ENCODE measurements around the gene PDIA4. TPM values are rescaled to one million over a fixed set of nuclear protein-coding genes. Genes with fewer than 3 reads are reported as not detected.
"Not testable (repeated sequence)": the region's sequence is repeated elsewhere in the genome, so short reads cannot be mapped to it uniquely, and the experiment has no call there.

PDIA4 gene
- total and polyA plus RNA-seq, 4 experiments from 2014 or later, result 82.8 to 125 (median 94.5) TPM

- intact Hi-C loops (cut with micrococcal nuclease), result no loop called here
- H3K9me3 ChIP-seq (ENCODE audit: control insufficient read depth in 1 of 2, low read length in 2 of 2), result no peaks in the 10 kb centered on the region
- Mint-ChIP-seq H3K9me3 (peaks cover 0 to 1% (median 0%) of the 10 kb centered on the region in 8 donors), H3K27me3 (no peaks in the 10 kb centered on the region), H3K36me3 (peaks cover 10 to 30% of the 10 kb centered on the region in 2 donors), H3K4me3 (peak overlapping the region in 2 of 8 donors; percentile 41 to 66), H3K4me1 (peaks cover 4 to 16% (median 6%) of the 10 kb centered on the region in 4 donors), H3K27ac (no peak overlapping the region)
- peaks cover 4% of the 10 kb centered on the region for H3K4me1 ChIP-seq (ENCODE audit: insufficient read depth, low read length)
- DNase-seq, result no peak
- no peak overlapping the region for H3K27ac ChIP-seq (ENCODE audit: low read depth, low read length)
- ChIA-PET CTCF (ENCODE audit: partially characterized antibody) (interaction anchor here (1.0 to 5.6 kb wide), 4 partner anchors 12 to 66 kb away, joined by 3 to 24 read pairs (median 4); no protein-coding TSS in a partner anchor), POLR2A (ENCODE audit: partially characterized antibody) (interaction anchor here (1.1 to 2.6 kb wide), 3 partner anchors 19 to 55 kb away, joined by 3 to 11 read pairs (median 5); partner anchors contain the start of genes PDIA4, ZNF425 and ZNF786)
- peaks cover 18% of the 10 kb centered on the region for H3K36me3 ChIP-seq (ENCODE audit: insufficient read depth, low read length)
- no peaks in the 10 kb centered on the region for H3K27me3 ChIP-seq (ENCODE audit: insufficient read depth, low read length)
- no peak overlapping the region for H3K4me3 ChIP-seq (ENCODE audit: low read length in 2 of 2)
Measured at GRCh38 chr7:149071182-149071635, 42.9 kb upstream of the PDIA4 start.

- intact Hi-C loops (cut with micrococcal nuclease), result no loop called here
- H3K4me3 Mint-ChIP-seq, result no peak overlapping the region
- CTCF ChIA-PET (ENCODE audit: partially characterized antibody), result interaction anchor here (0.7 to 5.6 kb wide), 3 partner anchors 9 to 65 kb away, joined by 3 to 24 read pairs (median 3); no protein-coding TSS in a partner anchor
Measured at GRCh38 chr7:149070372-149071125, 42.2 kb upstream of the PDIA4 start.

GRCh38 chr7:149067869-149068268 lies 39.6 kb upstream of the PDIA4 start:
- Histone ChIP-seq H3K27ac (ENCODE audit: low read depth, low read length) (no peak overlapping the region), H3K4me3 (ENCODE audit: low read length in 2 of 2) (no peak overlapping the region), H3K4me1 (ENCODE audit: insufficient read depth, low read length) (peaks cover 4% of the 10 kb centered on the region), H3K9me3 (ENCODE audit: control insufficient read depth in 1 of 2, low read length in 2 of 2) (no peaks in the 10 kb centered on the region), H3K36me3 (ENCODE audit: insufficient read depth, low read length) (peaks cover 18% of the 10 kb centered on the region), H3K27me3 (ENCODE audit: insufficient read depth, low read length) (no peaks in the 10 kb centered on the region)
- intact Hi-C loops (cut with micrococcal nuclease), result loop anchor here (10.0 kb wide), 1 partner anchor 427 kb away; the partner anchor contains the start of gene ZNF746
- H3K4me3 Mint-ChIP-seq, result peak overlapping the region in 2 of 8 donors; percentile 7 to 59
- H3K9me3 Mint-ChIP-seq, result peaks cover 0 to 1% (median 0%) of the 10 kb centered on the region in 8 donors
- H3K36me3 Mint-ChIP-seq, result peaks cover 10 to 22% of the 10 kb centered on the region in 2 donors
- CTCF ChIA-PET (ENCODE audit: partially characterized antibody), result interaction anchor here (0.7 to 5.6 kb wide), 3 partner anchors 9 to 62 kb away, joined by 3 to 28 read pairs (median 24); no protein-coding TSS in a partner anchor
- peak overlapping the region in 3 of 7 donors; percentile 25 to 71 (median 37) for H3K27ac Mint-ChIP-seq
- POLR2A ChIA-PET (ENCODE audit: partially characterized antibody), result interaction anchor here (0.5 kb wide), 1 partner anchor 8 kb away, joined by 5 read pairs; no protein-coding TSS in a partner anchor
- peak in 1 of 5 donors; percentile 6 for DNase-seq
- peaks cover 4 to 22% (median 9%) of the 10 kb centered on the region in 4 donors for H3K4me1 Mint-ChIP-seq
- H3K27me3 Mint-ChIP-seq, result no peaks in the 10 kb centered on the region

More at GRCh38 chr7:149070372-149071125, 42.2 kb upstream of the PDIA4 start:
- Histone ChIP-seq H3K27ac (ENCODE audit: low read depth, low read length) (no peak overlapping the region), H3K4me1 (ENCODE audit: insufficient read depth, low read length) (peaks cover 4% of the 10 kb centered on the region), H3K27me3 (ENCODE audit: insufficient read depth, low read length) (no peaks in the 10 kb centered on the region), H3K4me3 (ENCODE audit: low read length in 2 of 2) (no peak overlapping the region), H3K9me3 (ENCODE audit: control insufficient read depth in 1 of 2, low read length in 2 of 2) (no peaks in the 10 kb centered on the region), H3K36me3 (ENCODE audit: insufficient read depth, low read length) (peaks cover 18% of the 10 kb centered on the region)
- Mint-ChIP-seq H3K36me3 (peaks cover 10 to 33% of the 10 kb centered on the region in 2 donors), H3K27me3 (no peaks in the 10 kb centered on the region), H3K9me3 (peaks cover 0 to 1% (median 0%) of the 10 kb centered on the region in 8 donors), H3K27ac (peak overlapping the region in 2 of 7 donors; percentile 10 to 29), H3K4me1 (peaks cover 5 to 16% (median 6%) of the 10 kb centered on the region in 4 donors)
- POLR2A ChIA-PET (ENCODE audit: partially characterized antibody), result interaction anchor here (2.1 to 2.6 kb wide), 2 partner anchors 20 to 56 kb away, joined by 5 to 11 read pairs; partner anchors contain the start of genes ZNF425 and ZNF786
- DNase-seq, result no peak

- peak overlapping the region in 1 of 7 donors; percentile 89 for H3K27ac Mint-ChIP-seq
- H3K36me3 Mint-ChIP-seq, result peaks cover 4 to 7% of the 10 kb centered on the region in 2 donors
- ChIA-PET CTCF (ENCODE audit: partially characterized antibody) (interaction anchor here (6.2 kb wide), 1 partner anchor 58 kb away, joined by 145 read pairs; no protein-coding TSS in a partner anchor), POLR2A (ENCODE audit: partially characterized antibody) (no interaction called here)
- peaks cover 4 to 11% (median 9%) of the 10 kb centered on the region in 4 donors for H3K4me1 Mint-ChIP-seq
- no peaks in the 10 kb centered on the region for H3K9me3 Mint-ChIP-seq
- Histone ChIP-seq H3K27me3 (ENCODE audit: insufficient read depth, low read length) (no peaks in the 10 kb centered on the region), H3K36me3 (ENCODE audit: insufficient read depth, low read length) (no peaks in the 10 kb centered on the region), H3K4me3 (ENCODE audit: low read length in 2 of 2) (no peak overlapping the region), H3K27ac (ENCODE audit: low read depth, low read length) (no peak overlapping the region), H3K9me3 (ENCODE audit: control insufficient read depth in 1 of 2, low read length in 2 of 2) (no peaks in the 10 kb centered on the region), H3K4me1 (ENCODE audit: insufficient read depth, low read length) (no peaks in the 10 kb centered on the region)
- H3K4me3 Mint-ChIP-seq, result peak overlapping the region in 3 of 8 donors; percentile 17 to 50 (median 44)
- intact Hi-C loops (cut with micrococcal nuclease), result loop anchor here (10.0 kb wide), 1 partner anchor 431 kb away; the partner anchor contains the start of gene ZNF746
- no peaks in the 10 kb centered on the region for H3K27me3 Mint-ChIP-seq
- no peak for DNase-seq
Measured at GRCh38 chr7:149063476-149063875, 35.2 kb upstream of the PDIA4 start.

- H3K4me3 ChIP-seq (ENCODE audit: low read length in 2 of 2); H3K27ac ChIP-seq (ENCODE audit: low read depth, low read length); H3K36me3 ChIP-seq (ENCODE audit: insufficient read depth, low read length); H3K4me3 Mint-ChIP-seq; H3K27ac Mint-ChIP-seq; POLR2A ChIA-PET (ENCODE audit: partially characterized antibody); H3K27me3 ChIP-seq (ENCODE audit: insufficient read depth, low read length); H3K4me1 ChIP-seq (ENCODE audit: insufficient read depth, low read length); H3K9me3 Mint-ChIP-seq; H3K27me3 Mint-ChIP-seq; H3K9me3 ChIP-seq (ENCODE audit: control insufficient read depth in 1 of 2, low read length in 2 of 2); H3K36me3 Mint-ChIP-seq; DNase-seq: not testable (repeated sequence)
- intact Hi-C loops (cut with micrococcal nuclease), result loop anchor here (10.0 kb wide), 1 partner anchor 432 kb away; the partner anchor contains the start of gene ZNF746
- H3K4me1 Mint-ChIP-seq, result peaks cover 0 to 11% (median 5%) of the 10 kb centered on the region in 4 donors
- CTCF ChIA-PET (ENCODE audit: partially characterized antibody), result interaction anchor here (0.7 to 6.2 kb wide), 4 partner anchors 10 to 57 kb away, joined by 3 to 145 read pairs (median 3); no protein-coding TSS in a partner anchor
Measured at GRCh38 chr7:149062217-149062899, 34.1 kb upstream of the PDIA4 start.

- H3K27me3 ChIP-seq (ENCODE audit: insufficient read depth, low read length), result no peaks in the 10 kb centered on the region
- no peaks in the 10 kb centered on the region for H3K36me3 Mint-ChIP-seq
- H3K27ac Mint-ChIP-seq, result peak overlapping the region in 1 of 7 donors; percentile 68
- no peaks in the 10 kb centered on the region for H3K9me3 Mint-ChIP-seq
- peaks cover 0 to 9% (median 2%) of the 10 kb centered on the region in 4 donors for H3K4me1 Mint-ChIP-seq
- ChIA-PET CTCF (ENCODE audit: partially characterized antibody) (no interaction called here), POLR2A (ENCODE audit: partially characterized antibody) (no interaction called here)
- H3K4me1 ChIP-seq (ENCODE audit: insufficient read depth, low read length), result no peaks in the 10 kb centered on the region
- no peak overlapping the region for H3K27ac ChIP-seq (ENCODE audit: low read depth, low read length)
- intact Hi-C loops (cut with micrococcal nuclease), result loop anchor here (10.0 kb wide), 1 partner anchor 435 kb away; the partner anchor contains the start of gene ZNF746
- no peak overlapping the region for H3K4me3 ChIP-seq (ENCODE audit: low read length in 2 of 2)
- no peaks in the 10 kb centered on the region for H3K27me3 Mint-ChIP-seq
- H3K36me3 ChIP-seq (ENCODE audit: insufficient read depth, low read length), result no peaks in the 10 kb centered on the region
- no peak overlapping the region for H3K4me3 Mint-ChIP-seq
- H3K9me3 ChIP-seq (ENCODE audit: control insufficient read depth in 1 of 2, low read length in 2 of 2), result no peaks in the 10 kb centered on the region
- no peak for DNase-seq
Measured at GRCh38 chr7:149060156-149060555, 31.9 kb upstream of the PDIA4 start.
